ENCODE data around the gene PPP1R12A. TPM values are rescaled to one million over a fixed set of nuclear protein-coding genes. Genes with fewer than 3 reads are reported as not detected.
"Not testable (repeated sequence)": the region's sequence is repeated elsewhere in the genome, so short reads cannot be mapped to it uniquely, and the experiment has no call there.

The PPP1R12A gene
- total RNA-seq, 1 donor from 2014 or later: 89.8 TPM

DNA sequence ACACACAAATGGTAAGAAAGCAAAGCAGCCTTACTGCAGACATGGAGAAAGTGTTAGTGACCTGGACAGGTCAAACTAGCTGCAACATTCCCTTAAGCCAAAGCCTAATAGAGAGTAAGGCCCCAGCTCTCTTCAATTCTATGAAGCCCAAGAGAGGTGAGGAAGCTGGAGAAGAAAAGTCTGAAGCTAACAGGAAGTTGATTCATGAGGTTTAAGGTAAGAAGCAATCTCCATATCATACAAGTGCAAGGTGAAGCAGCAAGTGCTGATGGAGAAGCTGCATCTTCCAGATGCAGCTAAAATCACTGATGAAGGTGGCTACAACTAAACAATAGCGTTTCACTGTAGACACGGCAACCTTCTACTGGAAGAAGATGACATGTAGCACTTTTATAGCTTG is 53.5 kb downstream of the PPP1R12A start:
- no peaks in the 10 kb centered on the region for H3K9me3 Mint-ChIP-seq
- no peak overlapping the region for H3K27ac Mint-ChIP-seq
- intact Hi-C loops (cut with micrococcal nuclease): loop anchor here (10.0 kb wide), 1 partner anchor 163 kb away; no protein-coding TSS in a partner anchor

DNA sequence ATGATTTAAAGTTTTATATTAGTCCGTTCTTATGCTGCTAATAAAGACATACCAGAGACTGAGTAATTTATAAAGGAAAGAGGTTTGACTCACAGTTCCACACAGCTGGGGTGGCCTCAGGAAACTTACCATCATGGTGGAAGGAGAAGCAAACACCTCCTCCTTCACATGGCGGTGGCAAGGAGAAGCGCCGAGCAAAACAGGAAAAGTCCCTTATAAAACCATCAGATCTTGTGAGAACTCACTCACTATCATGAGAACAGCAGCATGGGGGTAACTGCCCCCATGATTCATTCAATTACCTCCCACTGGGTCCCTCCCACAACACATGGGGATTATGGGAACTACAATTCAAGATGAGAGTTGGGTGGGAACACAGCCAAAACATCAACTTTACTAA is 56.4 kb downstream of the PPP1R12A start:
- H3K4me3 Mint-ChIP-seq (ENCODE audit: low read depth); intact Hi-C loops (cut with micrococcal nuclease); DNase-seq (ENCODE audit: low spot score); H3K9me3 Mint-ChIP-seq; H3K27ac Mint-ChIP-seq; H3K27me3 Mint-ChIP-seq (ENCODE audit: low read depth): not testable (repeated sequence)
- H3K36me3 Mint-ChIP-seq (ENCODE audit: low read depth): peaks cover 16% of the 10 kb centered on the region
- H3K4me1 Mint-ChIP-seq (ENCODE audit: low read depth): peaks cover 40% of the 10 kb centered on the region

More for the DNA sequence above, 53.5 kb downstream of the PPP1R12A start:
- H3K27me3 Mint-ChIP-seq (ENCODE audit: low read depth): no peaks in the 10 kb centered on the region
- no peak overlapping the region for H3K4me3 Mint-ChIP-seq (ENCODE audit: low read depth)
- peaks cover 42% of the 10 kb centered on the region for H3K4me1 Mint-ChIP-seq (ENCODE audit: low read depth)
- peaks cover 13% of the 10 kb centered on the region for H3K36me3 Mint-ChIP-seq (ENCODE audit: low read depth)
- no peak for DNase-seq (ENCODE audit: low spot score)

DNA sequence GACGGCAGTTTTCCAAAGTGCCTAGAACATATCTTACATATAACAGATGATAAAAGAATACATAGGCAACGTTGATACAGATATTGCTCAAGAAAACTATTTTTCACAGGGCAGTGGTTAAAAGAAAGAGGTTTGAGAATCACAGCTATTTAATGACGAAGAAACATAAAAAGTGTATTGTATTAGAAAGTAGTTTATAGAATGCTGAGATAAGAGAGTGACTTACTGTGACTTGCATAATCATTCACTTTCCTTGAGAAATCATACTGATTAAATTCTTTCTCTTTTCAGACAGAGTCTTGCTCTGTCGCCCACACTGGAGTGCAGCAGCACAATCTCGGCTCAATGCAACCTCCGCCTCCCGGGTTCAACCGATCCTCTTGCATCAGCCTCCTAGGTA is 57.7 kb downstream of the PPP1R12A start:
- peaks cover 25% of the 10 kb centered on the region for H3K36me3 Mint-ChIP-seq (ENCODE audit: low read depth)
- DNase-seq (ENCODE audit: low spot score): no peak
- H3K4me3 Mint-ChIP-seq (ENCODE audit: low read depth): no peak overlapping the region
- H3K4me1 Mint-ChIP-seq (ENCODE audit: low read depth): peaks cover 35% of the 10 kb centered on the region
- no peak overlapping the region for H3K27ac Mint-ChIP-seq
- intact Hi-C loops (cut with micrococcal nuclease): no loop called here
- H3K9me3 Mint-ChIP-seq: no peaks in the 10 kb centered on the region
- no peaks in the 10 kb centered on the region for H3K27me3 Mint-ChIP-seq (ENCODE audit: low read depth)

DNA sequence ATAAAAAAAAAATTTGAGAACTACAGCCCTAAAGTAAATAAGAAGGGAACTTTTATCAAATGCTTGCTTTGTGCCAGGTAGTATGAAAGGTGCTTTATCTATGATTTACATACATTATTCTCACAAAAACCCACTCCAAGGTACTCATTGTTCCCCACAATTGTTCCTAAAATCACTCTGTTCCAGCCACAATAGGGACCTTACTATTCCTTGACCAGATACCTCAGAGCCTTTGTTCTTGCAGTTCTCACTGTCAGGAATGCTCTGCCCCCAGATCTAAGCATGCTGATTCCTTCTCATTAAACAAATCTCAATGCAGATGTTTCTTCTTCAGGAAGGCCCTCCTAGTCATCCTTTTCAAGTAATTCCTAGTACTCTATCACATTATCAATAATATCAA is 60.2 kb downstream of the PPP1R12A start:
- no peak overlapping the region for H3K4me3 Mint-ChIP-seq (ENCODE audit: low read depth)
- H3K27ac Mint-ChIP-seq: no peak overlapping the region
- no peaks in the 10 kb centered on the region for H3K27me3 Mint-ChIP-seq (ENCODE audit: low read depth)
- H3K36me3 Mint-ChIP-seq (ENCODE audit: low read depth): peaks cover 49% of the 10 kb centered on the region
- no peak for DNase-seq (ENCODE audit: low spot score)
- H3K4me1 Mint-ChIP-seq (ENCODE audit: low read depth): peaks cover 17% of the 10 kb centered on the region
- no peaks in the 10 kb centered on the region for H3K9me3 Mint-ChIP-seq
- intact Hi-C loops (cut with micrococcal nuclease): no loop called here

DNA sequence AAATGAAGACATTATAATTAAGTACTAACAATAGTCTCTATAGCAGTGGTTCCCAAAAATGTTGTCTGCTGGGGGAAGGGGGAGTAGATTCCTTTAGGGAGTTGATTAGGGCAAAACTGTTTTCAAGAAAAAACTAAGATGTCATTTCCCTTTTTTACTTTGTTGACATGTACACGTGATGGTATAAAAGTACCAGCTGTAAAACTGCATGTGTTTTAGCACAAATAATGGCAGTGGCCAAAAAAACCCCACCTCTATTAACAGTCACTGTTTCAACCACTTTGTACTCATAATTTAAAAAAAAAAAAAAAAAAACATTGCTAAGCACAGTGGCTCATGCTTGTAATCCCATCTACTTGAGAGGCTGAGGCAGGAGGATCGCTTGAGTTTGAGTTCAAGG is 61.7 kb downstream of the PPP1R12A start:
- intact Hi-C loops (cut with micrococcal nuclease): no loop called here
- no peak for DNase-seq (ENCODE audit: low spot score)
- no peaks in the 10 kb centered on the region for H3K9me3 Mint-ChIP-seq
- H3K27me3 Mint-ChIP-seq (ENCODE audit: low read depth): no peaks in the 10 kb centered on the region
- H3K4me1 Mint-ChIP-seq (ENCODE audit: low read depth): peaks cover 14% of the 10 kb centered on the region
- no peak overlapping the region for H3K4me3 Mint-ChIP-seq (ENCODE audit: low read depth)
- no peak overlapping the region for H3K27ac Mint-ChIP-seq
- peaks cover 52% of the 10 kb centered on the region for H3K36me3 Mint-ChIP-seq (ENCODE audit: low read depth)

DNA sequence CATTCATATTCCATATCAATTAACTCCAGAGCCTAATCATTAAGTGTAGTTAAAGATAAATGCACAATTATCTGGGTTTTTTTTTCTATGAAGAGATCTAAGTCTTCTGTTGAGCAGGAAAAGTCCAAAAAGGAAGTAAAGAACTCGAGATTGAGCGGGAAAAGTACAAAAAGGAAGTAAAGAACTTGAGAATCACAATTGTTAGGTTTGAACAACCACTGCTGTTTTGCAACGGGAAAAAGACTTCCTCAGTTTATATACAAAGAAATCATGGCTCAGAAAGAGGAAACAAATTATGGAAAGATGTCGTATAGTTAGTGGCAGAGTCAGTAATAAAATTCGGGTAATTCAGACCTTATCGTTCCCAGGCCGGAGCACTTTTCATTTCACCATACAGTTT is 63.3 kb downstream of the PPP1R12A start:
- Mint-ChIP-seq H3K27ac (no peak overlapping the region), H3K4me3 (ENCODE audit: low read depth) (no peak overlapping the region), H3K9me3 (peaks cover 2% of the 10 kb centered on the region), H3K27me3 (ENCODE audit: low read depth) (no peaks in the 10 kb centered on the region), H3K36me3 (ENCODE audit: low read depth) (peaks cover 65% of the 10 kb centered on the region), H3K4me1 (ENCODE audit: low read depth) (peaks cover 14% of the 10 kb centered on the region)
- intact Hi-C loops (cut with micrococcal nuclease): no loop called here
- DNase-seq (ENCODE audit: low spot score): no peak

DNA sequence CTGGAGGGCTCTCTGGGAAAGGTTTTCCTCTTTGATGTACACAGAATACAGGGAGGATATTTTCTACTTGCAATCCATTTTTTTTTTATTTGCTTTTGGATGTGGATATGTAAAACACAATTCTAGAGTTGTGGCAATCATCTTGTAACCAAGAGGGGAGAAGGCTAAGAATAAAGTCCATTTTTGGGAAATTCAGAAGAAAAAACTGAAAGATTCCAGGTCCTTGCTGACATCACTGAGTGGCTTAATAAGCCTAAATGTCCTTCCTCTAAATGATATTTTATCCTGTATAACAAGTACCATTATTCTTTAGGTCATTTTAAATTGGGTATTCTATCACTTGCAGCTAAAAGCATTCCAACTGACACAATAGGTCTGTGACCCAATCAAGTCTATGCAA is 64.0 kb downstream of the PPP1R12A start:
- Mint-ChIP-seq H3K9me3 (peaks cover 7% of the 10 kb centered on the region), H3K4me1 (ENCODE audit: low read depth) (peaks cover 7% of the 10 kb centered on the region)

DNA sequence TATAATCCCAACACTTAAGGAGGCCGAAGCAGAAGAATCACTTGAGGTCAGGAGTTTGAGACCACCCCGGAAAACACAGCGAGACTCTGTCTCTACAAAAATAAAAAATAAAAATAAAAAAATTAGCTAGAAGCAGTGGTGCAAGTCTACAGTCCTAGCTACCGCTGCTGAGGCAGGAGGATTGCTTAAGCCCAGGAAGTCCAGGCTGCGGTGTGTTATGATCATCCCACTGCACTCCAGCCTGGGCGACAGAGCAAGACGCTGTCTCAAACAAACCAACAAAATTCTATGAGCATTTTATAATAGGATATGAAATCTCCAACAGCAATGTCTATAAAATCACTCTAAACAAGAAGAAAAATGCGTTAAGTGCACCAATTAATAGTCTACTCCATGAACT is 75.3 kb downstream of the PPP1R12A start:
- peaks cover 59% of the 10 kb centered on the region for H3K36me3 Mint-ChIP-seq (ENCODE audit: low read depth)
- H3K4me1 Mint-ChIP-seq (ENCODE audit: low read depth): peaks cover 10% of the 10 kb centered on the region
- H3K4me3 Mint-ChIP-seq (ENCODE audit: low read depth): no peak overlapping the region
- peaks cover 28% of the 10 kb centered on the region for H3K9me3 Mint-ChIP-seq
- H3K27me3 Mint-ChIP-seq (ENCODE audit: low read depth): no peaks in the 10 kb centered on the region
- H3K27ac Mint-ChIP-seq: no peak overlapping the region
- DNase-seq (ENCODE audit: low spot score): no peak
- intact Hi-C loops (cut with micrococcal nuclease): no loop called here

More for the DNA sequence above, 64.0 kb downstream of the PPP1R12A start:
- DNase-seq (ENCODE audit: low spot score): no peak
- intact Hi-C loops (cut with micrococcal nuclease): no loop called here
- H3K27ac Mint-ChIP-seq: no peak overlapping the region
- no peak overlapping the region for H3K4me3 Mint-ChIP-seq (ENCODE audit: low read depth)
- peaks cover 72% of the 10 kb centered on the region for H3K36me3 Mint-ChIP-seq (ENCODE audit: low read depth)
- no peaks in the 10 kb centered on the region for H3K27me3 Mint-ChIP-seq (ENCODE audit: low read depth)

DNA sequence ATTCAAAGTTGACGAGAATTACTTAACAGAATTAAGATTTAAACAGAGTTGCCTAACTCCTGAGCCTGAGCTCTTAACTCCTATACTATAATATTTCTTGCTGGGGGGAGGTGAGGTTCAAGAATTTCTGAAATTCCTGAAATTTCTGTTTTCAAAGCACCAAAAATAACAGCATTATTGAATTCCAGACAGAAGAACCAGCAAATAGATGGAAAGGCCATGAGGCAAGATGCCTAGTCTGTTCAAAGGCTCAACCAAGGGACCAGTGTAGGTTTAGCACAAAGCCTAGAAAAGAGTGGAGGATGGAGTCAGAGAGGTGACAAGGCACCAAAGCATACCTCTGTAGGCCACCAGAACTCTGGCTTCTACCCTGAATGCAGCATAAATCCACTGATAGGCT is 76.4 kb downstream of the PPP1R12A start:
- intact Hi-C loops (cut with micrococcal nuclease): no loop called here
- Mint-ChIP-seq H3K9me3 (peaks cover 19% of the 10 kb centered on the region), H3K27ac (no peak overlapping the region), H3K4me3 (ENCODE audit: low read depth) (no peak overlapping the region), H3K4me1 (ENCODE audit: low read depth) (peaks cover 3% of the 10 kb centered on the region), H3K27me3 (ENCODE audit: low read depth) (no peaks in the 10 kb centered on the region), H3K36me3 (ENCODE audit: low read depth) (peaks cover 54% of the 10 kb centered on the region)
- no peak for DNase-seq (ENCODE audit: low spot score)

DNA sequence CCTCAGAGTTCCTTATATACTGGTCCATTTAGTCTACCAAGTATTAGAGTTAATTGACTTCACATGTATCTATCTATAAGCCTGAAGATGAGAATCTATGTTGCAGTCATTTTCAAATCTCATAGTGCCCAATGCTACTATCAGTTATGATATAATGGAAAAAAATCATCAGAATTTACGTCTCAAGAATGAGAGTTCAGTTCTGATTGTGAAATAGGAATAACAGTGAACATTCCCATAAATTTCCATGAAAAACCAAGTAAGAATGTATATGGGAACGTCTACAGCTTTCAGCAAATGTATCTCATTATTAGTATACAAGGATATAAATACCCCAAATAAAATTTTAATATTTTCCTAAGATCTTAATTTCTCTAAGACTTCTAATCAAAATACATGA is 77.2 kb downstream of the PPP1R12A start:
- H3K4me3 Mint-ChIP-seq (ENCODE audit: low read depth): no peak overlapping the region
- intact Hi-C loops (cut with micrococcal nuclease): no loop called here
- no peaks in the 10 kb centered on the region for H3K27me3 Mint-ChIP-seq (ENCODE audit: low read depth)
- no peak overlapping the region for H3K27ac Mint-ChIP-seq
- no peak for DNase-seq (ENCODE audit: low spot score)
- H3K4me1 Mint-ChIP-seq (ENCODE audit: low read depth): peaks cover 3% of the 10 kb centered on the region
- peaks cover 26% of the 10 kb centered on the region for H3K9me3 Mint-ChIP-seq
- peaks cover 55% of the 10 kb centered on the region for H3K36me3 Mint-ChIP-seq (ENCODE audit: low read depth)

DNA sequence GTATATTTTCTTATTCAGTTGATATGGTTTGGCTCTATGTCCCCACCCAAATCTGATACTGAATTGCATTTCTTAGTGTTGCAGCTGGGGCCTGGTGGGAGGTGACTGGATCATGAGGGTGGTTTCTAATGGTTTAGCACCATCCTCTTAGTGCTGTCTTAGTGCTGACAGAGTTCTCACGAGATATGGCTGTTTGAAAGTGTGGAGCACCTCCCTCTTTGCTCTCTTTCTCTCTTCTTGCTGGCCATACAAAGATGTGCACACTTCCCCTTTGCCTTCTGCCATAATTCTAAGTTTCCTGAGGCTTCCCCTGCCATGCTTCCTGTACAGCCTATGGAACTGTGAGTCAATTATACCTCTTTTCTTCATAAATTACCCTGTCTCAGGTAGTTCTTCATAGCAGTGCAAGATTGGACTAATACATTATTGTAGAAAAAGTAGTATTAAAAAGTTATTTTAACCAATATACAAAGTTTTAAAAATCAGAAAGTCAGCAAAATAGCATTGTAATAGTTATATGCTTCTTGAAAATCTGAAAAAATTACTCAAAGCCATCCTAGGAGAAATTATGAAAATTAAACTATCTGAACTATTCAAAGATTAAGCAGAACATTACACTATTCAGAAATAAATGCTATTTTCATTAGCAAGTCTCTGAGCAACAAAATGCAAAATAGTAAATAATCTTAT is 84.1 kb downstream of the PPP1R12A start:
- Mint-ChIP-seq H3K4me3 (ENCODE audit: low read depth) (no peak overlapping the region), H3K9me3 (peaks cover 29% of the 10 kb centered on the region), H3K4me1 (ENCODE audit: low read depth) (peaks cover 16% of the 10 kb centered on the region), H3K36me3 (ENCODE audit: low read depth) (peaks cover 60% of the 10 kb centered on the region), H3K27ac (no peak overlapping the region), H3K27me3 (ENCODE audit: low read depth) (no peaks in the 10 kb centered on the region)
- no peak for DNase-seq (ENCODE audit: low spot score)
- intact Hi-C loops (cut with micrococcal nuclease): no loop called here

DNA sequence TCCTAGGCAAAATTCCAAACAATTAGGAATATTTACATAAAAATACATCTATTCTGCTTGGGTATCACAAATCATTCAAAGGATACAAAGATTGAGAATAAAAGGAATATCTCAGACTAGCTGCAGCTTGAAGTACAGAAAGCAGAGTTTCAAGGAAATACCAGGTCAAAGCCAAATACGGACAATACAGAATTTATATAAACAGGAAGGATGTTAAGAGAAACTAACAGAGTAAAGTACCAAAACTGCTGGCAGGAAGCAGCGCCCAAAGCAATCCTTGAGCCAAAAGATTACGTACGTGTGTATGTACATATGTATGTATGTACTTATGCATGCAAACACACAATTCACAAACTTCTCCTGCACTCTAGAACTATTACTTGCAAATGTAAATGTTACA is 86.6 kb downstream of the PPP1R12A start:
- no peak for DNase-seq (ENCODE audit: low spot score)
- H3K27ac Mint-ChIP-seq: no peak overlapping the region
- peaks cover 61% of the 10 kb centered on the region for H3K36me3 Mint-ChIP-seq (ENCODE audit: low read depth)
- peaks cover 25% of the 10 kb centered on the region for H3K9me3 Mint-ChIP-seq
- peaks cover 29% of the 10 kb centered on the region for H3K4me1 Mint-ChIP-seq (ENCODE audit: low read depth)
- no peak overlapping the region for H3K4me3 Mint-ChIP-seq (ENCODE audit: low read depth)
- intact Hi-C loops (cut with micrococcal nuclease): no loop called here
- H3K27me3 Mint-ChIP-seq (ENCODE audit: low read depth): no peaks in the 10 kb centered on the region

DNA sequence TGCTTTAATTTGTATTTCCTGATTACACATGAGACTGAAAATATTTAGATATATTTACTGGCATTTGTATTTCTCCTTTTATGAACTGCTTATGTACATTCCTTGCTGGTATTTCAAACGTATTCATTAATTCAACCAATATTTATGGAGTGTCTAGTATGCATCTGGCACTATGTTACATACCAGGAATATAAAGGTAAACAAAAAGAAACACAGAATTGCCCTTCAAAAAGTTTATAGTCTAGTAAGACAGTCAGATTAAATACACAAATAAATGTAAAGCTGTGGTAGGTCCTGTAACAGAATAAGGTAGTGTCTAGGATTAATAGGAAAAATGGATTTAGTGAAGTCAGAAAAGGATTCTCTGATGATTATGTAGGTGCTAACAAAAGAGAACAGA is 87.5 kb downstream of the PPP1R12A start:
- intact Hi-C loops (cut with micrococcal nuclease): no loop called here
- H3K4me1 Mint-ChIP-seq (ENCODE audit: low read depth): peaks cover 34% of the 10 kb centered on the region
- H3K4me3 Mint-ChIP-seq (ENCODE audit: low read depth): no peak overlapping the region
- H3K27me3 Mint-ChIP-seq (ENCODE audit: low read depth): no peaks in the 10 kb centered on the region
- H3K27ac Mint-ChIP-seq: no peak overlapping the region
- H3K36me3 Mint-ChIP-seq (ENCODE audit: low read depth): peaks cover 60% of the 10 kb centered on the region
- peaks cover 16% of the 10 kb centered on the region for H3K9me3 Mint-ChIP-seq
- no peak for DNase-seq (ENCODE audit: low spot score)

DNA sequence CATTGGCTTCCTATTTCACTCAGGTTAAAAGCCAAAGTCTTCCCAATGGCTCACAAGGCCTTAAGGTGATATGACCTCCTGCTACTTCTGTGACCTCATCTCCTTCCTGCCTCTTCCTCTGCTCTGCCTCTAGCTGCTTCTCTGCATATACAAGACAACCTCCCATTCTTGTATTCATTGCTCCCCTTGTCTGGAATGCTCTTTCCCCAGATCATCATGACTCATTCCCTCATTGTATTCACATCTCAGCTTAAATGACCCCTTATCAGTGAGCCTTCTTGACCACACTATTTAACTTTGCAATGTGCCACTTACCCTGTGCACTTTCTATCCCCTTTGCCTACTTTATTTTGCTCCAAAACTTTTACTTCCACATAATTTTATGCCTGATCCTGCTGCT is 90.2 kb downstream of the PPP1R12A start:
- Mint-ChIP-seq H3K27me3 (ENCODE audit: low read depth) (no peaks in the 10 kb centered on the region), H3K9me3 (peaks cover 17% of the 10 kb centered on the region), H3K36me3 (ENCODE audit: low read depth) (peaks cover 72% of the 10 kb centered on the region), H3K27ac (no peak overlapping the region), H3K4me1 (ENCODE audit: low read depth) (peaks cover 43% of the 10 kb centered on the region), H3K4me3 (ENCODE audit: low read depth) (no peak overlapping the region)
- no peak for DNase-seq (ENCODE audit: low spot score)
- intact Hi-C loops (cut with micrococcal nuclease): no loop called here
